Erythroblast (primary cell): ENCODE results near the gene KMT2A.

Experiments used
- GATA1 ChIP-seq: IDR thresholded peaks from 2 replicates; pipeline ENCODE4 v1.6.1; 2011; ENCODE audit warnings: low read depth, mild to moderate bottlenecking, control low read depth, low read length, moderate library complexity
- POLR2A ChIP-seq: IDR thresholded peaks from 2 replicates; pipeline ENCODE4 v1.6.1; 2011; ENCODE audit warnings: mild to moderate bottlenecking, low read length

- TF ChIP-seq POLR2A (no peak), GATA1 (no peak)
These were observed 23.4 kb upstream of the KMT2A start for GRCh38 chr11:118412921-118413320.
